ENCODE data around the gene CFDP1.

CFDP1 gene

GRCh38 chr16:75250089-75250808 is 183.1 kb downstream of the CFDP1 start:
- DNase-seq (ENCODE audit: low read depth) = no peak

GRCh38 chr16:75249441-75249840 is 183.9 kb downstream of the CFDP1 start:
- DNase-seq (ENCODE audit: low read depth) = no peak

DNA sequence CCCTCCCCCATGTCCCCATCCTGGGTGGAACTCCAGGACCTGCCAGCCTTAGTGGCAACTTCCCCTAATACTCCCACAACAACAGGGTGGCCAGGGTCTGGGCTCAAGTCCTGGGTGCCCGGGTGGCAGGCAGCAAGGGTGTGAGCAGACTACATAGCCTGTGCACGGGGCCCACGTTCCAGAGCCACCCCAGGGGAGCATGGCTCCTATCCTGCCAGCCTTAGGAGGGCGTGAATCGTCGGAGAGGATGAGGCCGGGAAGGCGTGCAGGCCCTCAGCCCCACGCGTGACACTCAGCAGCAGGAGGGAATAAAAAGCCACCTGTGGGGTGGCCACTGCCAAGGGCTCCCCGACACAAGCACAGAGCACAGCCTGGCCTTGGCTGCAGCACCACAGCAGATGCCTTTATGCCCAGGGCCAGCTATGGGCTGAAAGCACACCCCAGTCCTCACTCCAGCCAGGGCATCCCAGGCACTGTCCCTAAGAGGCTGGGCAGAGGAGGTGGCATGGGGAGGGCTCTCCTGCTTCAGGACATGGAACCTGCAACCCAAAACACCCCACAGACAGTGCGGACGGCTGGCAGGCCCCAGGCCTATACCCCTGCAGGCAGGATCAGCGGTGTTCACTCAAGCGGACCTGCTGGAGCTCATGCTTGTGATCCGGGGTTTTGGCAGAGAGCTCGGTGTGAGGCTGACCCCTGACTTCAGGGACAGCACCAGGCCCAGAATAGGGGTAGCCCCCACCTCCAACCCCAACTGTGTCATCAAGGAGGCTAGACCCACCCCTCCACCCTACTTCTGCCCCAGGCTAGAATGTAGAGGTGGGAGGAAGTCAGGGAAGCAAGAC is 184.5 kb downstream of the CFDP1 start:
- DNase-seq (ENCODE audit: low read depth) = no peak

GRCh38 chr16:75248142-75248535 is 185.2 kb downstream of the CFDP1 start:
- DNase-seq (ENCODE audit: low read depth) = no peak

GRCh38 chr16:75247249-75247648 is 186.1 kb downstream of the CFDP1 start:
- DNase-seq (ENCODE audit: low read depth) = no peak

DNA sequence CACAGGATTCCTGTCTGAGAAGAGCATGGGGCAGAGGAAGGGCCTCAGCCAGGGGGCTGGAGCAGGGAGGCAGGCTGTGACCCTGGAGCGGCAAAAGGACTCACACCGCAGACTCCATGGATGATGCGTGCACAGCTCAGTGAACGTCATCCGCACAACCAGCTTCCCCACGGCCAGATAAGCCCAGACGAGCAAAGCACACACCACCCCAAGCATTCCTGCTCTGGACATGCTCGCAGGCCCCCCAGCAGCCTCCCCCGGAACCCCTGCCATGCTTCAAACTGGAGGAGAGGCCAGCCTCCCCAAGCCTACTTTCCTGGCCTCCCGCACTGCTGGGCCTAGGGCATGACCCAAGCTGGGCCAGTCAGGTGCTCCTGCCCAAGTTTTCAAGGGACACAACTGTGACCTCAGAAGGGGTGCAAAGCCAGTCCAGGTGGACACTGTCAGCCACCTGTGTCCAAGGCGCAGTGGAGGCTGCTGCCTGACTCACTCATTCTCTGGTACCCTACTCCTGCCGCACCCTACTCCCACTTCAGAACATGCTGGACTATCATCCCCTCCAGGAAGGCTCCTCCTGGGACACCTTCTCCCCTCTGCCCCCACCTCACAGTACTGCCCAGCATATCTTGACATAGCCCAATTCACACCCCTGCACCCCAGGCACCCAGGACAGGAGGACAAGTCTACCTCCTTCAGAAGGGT is 186.6 kb downstream of the CFDP1 start:
- DNase-seq (ENCODE audit: low read depth) = no peak

DNA sequence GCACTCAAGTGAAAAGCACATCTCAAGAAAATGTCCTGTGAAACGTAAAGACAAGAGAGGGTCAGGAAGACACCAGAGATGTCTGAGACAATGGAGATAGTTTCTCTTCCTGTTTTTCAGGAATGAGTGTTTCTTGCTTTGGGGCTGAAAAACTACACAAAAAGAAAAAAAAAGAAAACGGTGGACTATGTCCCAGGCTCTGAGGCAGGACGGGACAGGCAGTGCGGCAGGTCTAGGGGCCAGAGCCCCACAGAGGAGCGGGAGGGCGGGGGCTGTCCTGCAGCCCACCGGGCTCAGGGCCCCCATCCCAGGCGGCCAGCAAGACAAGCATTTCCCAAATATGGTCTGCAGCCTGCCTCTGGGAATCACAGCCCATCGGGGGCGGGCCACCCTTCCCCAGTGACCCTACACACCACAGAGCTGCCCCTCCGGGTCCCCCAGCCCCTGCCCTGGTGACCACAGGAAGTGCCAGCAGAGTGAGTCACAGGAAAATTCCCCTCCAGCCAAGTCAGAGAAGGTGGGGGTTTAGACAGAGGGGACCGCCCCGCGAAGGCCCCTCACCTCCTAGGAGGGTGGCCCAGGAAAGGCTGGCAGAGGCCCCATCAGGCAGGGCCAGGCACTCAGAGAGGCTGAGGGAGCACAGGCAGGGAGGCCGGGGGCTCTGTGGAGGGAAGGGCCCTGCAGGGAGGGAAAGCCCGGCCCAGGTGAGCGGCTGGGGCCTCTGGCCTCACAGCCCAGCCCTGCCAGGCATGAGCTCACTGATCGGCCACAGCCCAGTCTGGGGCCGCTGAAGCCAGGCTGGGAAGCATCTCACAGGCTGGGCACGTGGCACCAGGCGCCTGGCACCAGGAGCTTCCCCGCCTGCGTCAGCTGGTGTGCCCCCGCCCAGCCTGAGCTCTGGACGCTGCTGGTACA is 188.2 kb downstream of the CFDP1 start:
- no peak for DNase-seq (ENCODE audit: low read depth)

DNA sequence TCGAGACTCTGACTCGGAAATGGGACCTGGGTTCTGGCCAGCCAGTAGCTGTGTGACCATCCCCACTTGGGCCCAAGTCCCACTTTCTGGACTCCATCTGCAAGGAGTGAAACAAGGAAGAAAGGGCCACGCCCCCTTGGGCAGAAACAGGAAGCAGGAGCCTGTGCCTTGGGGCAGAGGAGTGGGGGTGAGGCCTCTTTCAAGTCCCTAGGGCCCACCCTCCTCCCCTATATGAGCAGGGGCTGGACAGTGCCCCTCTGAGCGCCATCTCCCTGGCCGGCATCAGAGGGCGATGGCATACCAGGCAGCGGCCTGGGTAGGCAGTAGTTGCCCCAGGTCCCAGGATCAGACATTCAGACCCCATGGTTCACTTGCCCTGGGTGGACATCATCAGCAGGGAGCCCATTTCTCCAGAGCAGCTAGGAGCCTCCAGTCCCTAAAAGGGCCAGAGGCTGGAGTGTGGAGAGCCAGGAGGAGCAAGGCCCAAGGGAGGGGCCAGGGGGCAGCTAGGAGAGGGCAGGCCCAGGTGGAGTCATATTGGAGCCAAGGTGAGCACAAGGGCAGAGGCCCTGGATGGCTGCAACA is 189.0 kb downstream of the CFDP1 start:
- no peak for DNase-seq (ENCODE audit: low read depth)

All from activated T-helper 1 cell treated with Interleukin-2 at 50 U/mL for 16 hours (primary cell).